ENCODE measurements around the gene CEMIP.
A peak's percentile ranks its signal among the peaks of the same experiment; 100 is the strongest.

- TF ChIP-seq CTCF (IDR thresholded peaks at IDR 0.05) = peak; percentile 54
- TF ChIP-seq MEF2A (IDR thresholded peaks at IDR 0.05; ENCODE audit: borderline replicate concordance, low read depth) = no peak
- no peak for TF ChIP-seq USF2 (IDR thresholded peaks at IDR 0.05; ENCODE audit: borderline replicate concordance, low read depth, low read length)
- no peak for TF ChIP-seq EP300 (IDR thresholded peaks at IDR 0.05; ENCODE audit: borderline replicate concordance in 1 of 2, low read depth in 1 of 2, low read length in 1 of 2)
- TF ChIP-seq RCOR1 (IDR thresholded peaks at IDR 0.05; ENCODE audit: low read length) = no peak
- no peak for TF ChIP-seq MXI1 (IDR thresholded peaks at IDR 0.05; ENCODE audit: low read depth, low read length)
- no peak for TF ChIP-seq REST (IDR thresholded peaks at IDR 0.05; ENCODE audit: low read depth, low read length)
- no peak for TF ChIP-seq ELF1 (IDR thresholded peaks at IDR 0.05)
- TF ChIP-seq POLR2AphosphoS5 (IDR thresholded peaks at IDR 0.05; ENCODE audit: low read depth, low read length) = no peak
- TF ChIP-seq EZH2phosphoT487 (IDR thresholded peaks at IDR 0.05; ENCODE audit: borderline replicate concordance, low read depth) = no peak
- TF ChIP-seq, protein P1, sequence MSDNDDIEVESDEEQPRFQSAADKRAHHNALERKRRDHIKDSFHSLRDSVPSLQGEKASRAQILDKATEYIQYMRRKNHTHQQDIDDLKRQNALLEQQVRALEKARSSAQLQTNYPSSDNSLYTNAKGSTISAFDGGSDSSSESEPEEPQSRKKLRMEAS (IDR thresholded peaks at IDR 0.05; ENCODE audit: low read depth) = no peak
- no peak for TF ChIP-seq SMC3 (IDR thresholded peaks at IDR 0.05; ENCODE audit: low read depth, low read length)
- TF ChIP-seq YY1 (IDR thresholded peaks at IDR 0.05; ENCODE audit: low read depth) = no peak
- no peak for TF ChIP-seq RFX5 (IDR thresholded peaks at IDR 0.05; ENCODE audit: low read length)
These were observed 217.1 kb downstream of the CEMIP start for GRCh38 chr15:80996247-80996646.
